GM11168 (cell line): ENCODE measurements around the gene RPL38.

Experiments used
- in situ Hi-C: fragments of 300-500 bp; cut with MboI; formaldehyde crosslinking; loops from one replicate; pipeline ENCODE4 v1.12.0; 2022; ENCODE audit warnings: low sequenced_read_pairs; ENCODE audit not compliant: unreplicated experiment

The RPL38 gene

DNA sequence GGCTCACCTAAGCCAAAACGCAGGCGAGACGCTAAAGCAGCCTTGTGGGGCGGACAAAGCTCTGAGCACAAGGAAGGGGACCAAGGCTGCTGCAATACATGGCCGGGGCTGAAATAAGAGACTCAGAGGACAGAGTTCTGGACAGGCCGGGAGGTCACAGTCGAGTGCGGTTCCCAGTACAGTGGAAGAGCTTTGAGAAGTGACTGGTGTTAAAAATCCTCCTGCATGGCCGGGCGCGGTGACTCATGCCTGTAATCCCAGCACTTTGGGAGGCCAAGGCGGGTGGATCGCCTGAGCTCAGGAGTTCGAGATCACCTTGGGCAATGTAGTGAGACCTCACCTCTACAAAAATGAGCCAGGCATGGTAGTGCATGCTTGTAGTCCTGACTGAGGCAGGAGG lies 20.4 kb downstream of the RPL38 start:
- in situ Hi-C loops, result no loop called here

DNA sequence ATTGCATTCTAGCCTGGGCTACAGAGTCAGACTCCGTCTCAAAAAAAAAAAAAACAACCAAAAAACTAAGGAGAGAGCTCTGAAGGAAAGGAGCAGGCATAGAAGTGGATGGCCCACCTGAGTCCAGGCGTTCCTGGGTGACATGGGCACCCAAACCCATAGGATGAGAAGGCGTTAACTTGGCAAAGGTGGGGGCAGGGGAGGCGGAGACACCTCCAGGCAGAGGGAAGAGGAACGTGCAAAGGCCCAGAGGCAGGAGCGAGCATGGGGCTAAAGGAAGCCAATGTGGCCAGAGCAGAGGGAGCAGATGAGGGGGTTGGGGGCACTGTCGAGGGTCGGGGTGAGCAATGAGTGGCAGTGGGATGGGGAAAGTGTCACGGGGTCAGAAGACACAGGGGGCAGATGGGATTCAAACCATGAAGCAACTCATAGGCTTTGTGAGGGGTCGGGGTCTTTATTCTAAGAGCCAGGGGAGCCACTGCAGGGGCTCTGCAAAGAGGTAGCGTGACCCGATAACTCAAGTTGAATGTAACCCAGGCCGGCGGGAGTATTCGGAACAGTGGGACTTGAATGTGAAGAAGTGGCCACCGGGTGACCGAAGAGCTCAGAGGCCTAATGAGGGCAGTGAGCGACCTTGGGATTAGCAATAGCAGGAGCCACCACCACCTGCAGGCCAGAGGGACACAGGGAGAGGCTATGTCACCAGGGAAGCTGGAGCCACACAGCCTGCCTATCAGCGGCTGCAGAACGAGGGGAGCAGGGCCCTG lies 21.7 kb downstream of the RPL38 start:
- in situ Hi-C loops, result loop anchor here (5.0 kb wide), 1 partner anchor 52 kb away; no protein-coding TSS in a partner anchor

GRCh38 chr17:74226252-74226651 lies 22.8 kb downstream of the RPL38 start:
- in situ Hi-C loops, result loop anchor here (5.0 kb wide), 1 partner anchor 51 kb away; no protein-coding TSS in a partner anchor

- in situ Hi-C loops, result loop anchor here (5.0 kb wide), 1 partner anchor 50 kb away; no protein-coding TSS in a partner anchor
Observed at GRCh38 chr17:74227271-74228080, 24.0 kb downstream of the RPL38 start.

GRCh38 chr17:74228306-74228978 lies 25.0 kb downstream of the RPL38 start:
- in situ Hi-C loops, result loop anchor here (5.0 kb wide), 1 partner anchor 49 kb away; no protein-coding TSS in a partner anchor

DNA sequence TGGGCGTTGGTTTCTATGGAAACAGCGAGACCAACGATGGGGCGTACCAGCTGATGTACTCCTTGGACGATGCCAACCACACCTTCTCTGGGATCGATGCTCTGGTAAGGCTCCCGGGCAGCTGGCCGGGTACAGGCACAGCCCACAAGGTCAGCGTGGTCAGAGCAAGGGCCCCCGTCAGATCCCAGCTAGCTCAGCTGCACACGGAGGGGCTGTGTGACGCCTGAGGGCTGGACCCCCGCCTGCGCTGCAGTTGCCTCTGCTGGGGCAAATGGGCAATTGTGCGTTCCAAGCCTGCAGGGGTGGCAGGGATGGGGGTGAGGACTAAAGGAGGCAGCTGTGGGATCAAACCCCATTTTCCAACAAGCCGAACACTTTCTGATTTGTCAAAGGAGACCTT lies 27.4 kb downstream of the RPL38 start:
- in situ Hi-C loops, result no loop called here

DNA sequence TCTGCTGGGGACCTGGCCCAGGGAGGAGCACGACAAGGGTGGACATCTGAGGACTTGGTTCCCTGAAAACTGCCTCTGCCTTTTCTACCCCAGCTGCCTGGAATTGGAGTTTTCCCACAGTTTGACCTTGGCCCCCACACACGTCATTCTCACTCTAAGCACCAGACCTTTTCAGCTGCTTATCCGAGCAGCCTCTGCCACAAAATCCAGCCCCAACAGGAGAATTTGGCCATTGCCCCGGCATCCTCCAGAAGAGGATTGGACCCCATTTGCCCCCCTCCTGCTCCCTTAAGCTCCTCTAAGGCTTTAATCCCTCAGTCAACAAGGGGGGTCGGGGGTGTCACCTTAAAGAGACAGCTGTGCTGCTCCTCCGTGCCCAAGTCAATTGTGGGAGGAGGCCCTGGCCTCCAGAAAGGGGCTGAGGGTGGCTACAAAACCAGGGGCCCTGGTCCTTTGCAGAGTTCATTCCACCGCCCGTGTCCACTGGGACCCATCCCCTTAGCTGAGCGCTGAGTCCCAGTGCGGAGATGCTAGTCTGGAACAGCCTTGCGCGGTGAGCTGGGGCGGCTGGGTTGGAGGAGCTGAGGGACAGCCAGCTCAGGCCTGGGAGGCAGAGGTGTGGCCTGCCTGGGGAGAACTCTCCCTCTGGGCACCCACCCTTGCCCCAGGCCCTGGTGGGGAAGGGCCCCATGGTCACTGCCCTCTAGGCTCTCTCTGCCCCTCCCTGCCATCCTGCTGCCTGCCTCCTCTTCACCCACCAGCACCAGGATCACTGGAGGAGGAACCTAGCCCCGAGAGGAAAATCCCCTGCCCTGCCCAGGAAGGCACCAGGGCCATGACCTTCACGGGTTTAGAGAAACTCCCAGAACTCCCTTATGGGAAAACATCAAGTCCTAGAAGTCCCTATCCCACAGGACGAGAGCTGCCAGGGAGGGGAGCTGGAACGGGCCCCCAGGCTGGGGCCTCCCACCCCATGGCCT lies 28.7 kb downstream of the RPL38 start:
- in situ Hi-C loops, result no loop called here

DNA sequence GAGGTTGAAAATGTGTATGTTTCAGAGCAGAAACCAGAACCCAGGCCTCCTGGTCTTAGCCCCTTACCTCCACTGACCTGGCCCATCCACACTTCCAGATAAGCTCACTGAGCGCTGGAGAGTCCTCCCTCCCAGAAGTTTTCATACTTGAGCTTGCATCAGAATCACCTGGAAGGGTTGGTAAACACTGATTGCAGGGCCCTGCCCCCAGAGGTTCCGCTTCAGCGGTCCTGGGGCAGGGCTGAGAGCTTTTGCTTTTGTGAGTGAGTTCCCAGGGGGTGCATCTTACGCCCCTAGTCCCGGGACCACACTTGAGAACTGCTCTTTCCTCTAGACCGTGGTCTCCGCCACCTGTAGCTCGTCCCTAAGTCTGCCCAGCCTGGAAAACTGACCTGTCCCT lies 30.5 kb downstream of the RPL38 start:
- in situ Hi-C loops, result no loop called here

DNA sequence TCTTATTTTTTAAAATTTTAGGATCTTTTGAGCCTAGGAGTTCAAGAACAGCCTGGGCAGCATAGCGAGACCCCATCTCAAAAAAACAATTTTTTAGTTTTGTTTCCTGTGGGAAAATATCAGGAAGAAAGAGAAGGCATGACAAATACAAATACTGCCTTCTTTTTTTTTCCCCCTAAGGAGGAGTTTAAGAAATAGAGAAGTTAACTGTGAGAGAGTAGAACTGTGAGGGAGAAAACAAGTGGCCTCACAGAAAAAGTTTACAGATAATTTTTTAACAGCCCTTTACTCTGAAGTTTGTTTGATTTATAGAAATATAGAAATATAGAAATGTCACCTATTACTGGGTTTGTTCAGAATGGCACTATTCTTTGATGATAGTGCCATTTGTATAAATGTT lies 31.0 kb downstream of the RPL38 start:
- in situ Hi-C loops, result no loop called here

DNA sequence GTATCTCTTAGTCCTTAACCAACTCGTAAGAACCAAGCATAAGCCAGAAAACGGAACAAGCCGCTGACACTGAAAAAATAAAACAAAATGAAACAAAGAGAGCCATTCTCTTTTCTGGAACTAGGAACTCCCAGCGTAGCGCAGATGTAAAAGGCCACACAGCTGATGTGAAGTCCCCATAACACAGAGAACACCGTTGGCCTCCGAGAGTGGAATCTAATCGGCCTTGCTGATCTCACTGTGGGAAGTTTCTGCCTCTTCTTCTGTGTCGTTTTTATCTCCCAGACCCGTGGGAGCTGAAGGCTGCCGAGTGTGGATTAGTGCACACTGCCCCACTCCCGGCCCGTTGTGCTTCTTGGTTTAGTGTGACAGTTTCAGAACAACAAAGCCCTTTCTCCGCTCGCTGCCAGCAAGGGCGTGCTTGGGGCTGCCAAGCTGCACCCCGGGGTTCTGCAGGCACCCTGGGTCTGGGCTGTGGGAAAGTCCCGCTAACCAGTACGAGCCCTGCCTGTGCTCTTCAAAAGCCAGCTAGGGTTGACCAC lies 31.6 kb downstream of the RPL38 start:
- in situ Hi-C loops, result no loop called here

- in situ Hi-C loops, result no loop called here
Observed at GRCh38 chr17:74235911-74236371, 32.5 kb downstream of the RPL38 start.

- in situ Hi-C loops, result no loop called here
Observed at GRCh38 chr17:74237321-74237720, 33.8 kb downstream of the RPL38 start.

DNA sequence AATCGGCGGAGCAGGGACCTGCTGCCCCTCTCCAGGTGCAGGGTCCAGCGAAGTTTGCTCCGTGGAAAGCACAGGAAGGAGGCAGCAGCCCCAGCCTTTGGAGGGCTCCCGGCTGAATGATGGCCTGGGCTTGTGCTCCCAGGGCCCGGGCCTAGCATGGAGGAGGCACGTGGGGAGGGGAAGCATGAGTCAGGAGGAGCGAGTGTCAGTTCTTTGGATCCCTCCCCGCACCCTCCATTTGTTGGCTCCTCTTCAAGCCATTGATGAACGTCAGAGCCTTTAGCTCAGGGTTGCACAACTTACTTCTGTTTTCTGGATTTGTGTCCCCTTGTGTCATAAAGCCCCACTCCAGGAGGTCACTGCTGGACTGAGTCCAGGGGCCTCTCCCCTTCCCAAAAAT lies 35.7 kb downstream of the RPL38 start:
- in situ Hi-C loops, result no loop called here

GRCh38 chr17:74240618-74241205 lies 37.2 kb downstream of the RPL38 start:
- in situ Hi-C loops, result no loop called here

DNA sequence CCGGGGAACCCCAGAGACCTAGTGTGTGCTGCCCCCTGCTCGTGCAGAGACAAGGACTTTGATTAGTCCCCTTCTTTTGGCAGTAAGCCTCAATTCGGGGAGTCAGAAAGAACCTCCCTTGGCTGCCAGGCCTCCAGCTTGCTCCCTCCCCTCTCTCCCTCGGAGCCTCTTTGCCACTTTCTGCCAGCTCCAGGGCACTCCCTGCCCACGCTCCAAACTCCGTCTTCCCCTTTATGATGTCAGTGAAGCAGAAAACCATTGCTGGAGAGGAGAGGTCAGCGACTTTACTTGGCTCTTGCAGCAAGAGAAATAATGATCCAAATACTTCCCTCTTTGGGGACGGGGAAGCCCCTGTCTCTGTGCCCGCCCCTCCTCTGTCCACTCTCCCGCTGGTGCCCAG lies 38.0 kb downstream of the RPL38 start:
- in situ Hi-C loops, result no loop called here

- in situ Hi-C loops, result no loop called here
Observed at GRCh38 chr17:74241847-74242246, 38.4 kb downstream of the RPL38 start.

DNA sequence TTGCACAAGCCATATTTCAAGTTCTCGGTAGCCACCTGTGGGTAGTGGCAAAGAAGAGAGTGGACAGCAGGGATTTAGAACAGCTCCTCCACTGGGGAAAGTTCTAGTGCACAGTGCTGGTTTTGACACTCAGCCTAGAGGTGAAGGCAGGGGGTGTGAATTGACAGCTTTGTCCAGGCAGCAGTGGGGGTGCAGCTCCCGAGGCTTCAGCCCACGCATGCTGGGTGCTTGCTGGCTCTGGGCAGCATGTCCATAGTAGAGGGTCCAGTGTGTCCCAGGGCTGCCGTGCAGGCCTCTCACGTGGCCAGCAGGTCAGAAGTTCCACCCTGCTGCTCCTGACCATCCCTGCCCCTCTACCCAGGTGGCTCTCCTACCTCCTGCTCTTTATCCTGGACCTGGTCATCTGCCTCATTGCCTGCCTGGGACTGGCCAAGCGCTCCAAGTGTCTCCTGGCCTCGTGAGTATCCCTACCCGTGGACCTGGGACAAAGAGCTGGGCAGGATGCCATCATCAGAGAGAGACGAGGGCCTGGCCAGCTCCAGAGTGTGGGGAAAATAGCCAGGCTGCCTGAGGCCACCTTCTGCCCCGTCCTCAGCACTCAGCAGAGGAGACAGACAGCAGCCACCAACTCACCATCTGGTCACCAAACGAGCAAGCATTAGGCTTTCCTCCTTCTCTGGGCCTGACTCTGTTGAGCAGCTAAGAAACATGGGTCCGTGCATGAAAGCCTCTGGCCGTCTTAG lies 39.7 kb downstream of the RPL38 start:
- in situ Hi-C loops, result no loop called here

DNA sequence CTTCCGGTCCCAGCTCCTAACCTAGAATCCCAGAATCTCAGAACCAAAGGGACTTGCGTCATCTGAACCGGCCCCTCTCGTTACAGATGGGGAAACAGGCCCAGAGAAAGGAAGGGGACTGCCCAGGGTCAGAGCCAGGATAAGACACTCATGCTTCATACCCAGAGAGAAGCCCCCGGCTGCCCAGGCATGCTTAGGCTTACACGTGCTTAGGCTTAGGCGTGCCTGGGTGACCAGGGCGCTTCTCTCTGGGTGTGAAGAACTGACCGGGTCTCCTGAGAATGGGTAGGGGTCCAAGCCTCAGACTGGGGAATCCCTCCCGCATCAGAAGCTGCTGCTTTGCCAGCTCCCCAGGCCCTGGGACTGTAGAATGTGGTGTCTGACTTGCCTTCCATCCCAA lies 40.6 kb downstream of the RPL38 start:
- in situ Hi-C loops, result no loop called here
